IPS DF 6.9 (cell line): ENCODE measurements around the gene DRC7.

Source experiments
- DNase-seq: peaks from one replicate; pipeline ENCODE4 v3.0.0-alpha.2; 2013; ENCODE audit warnings: low read depth, low spot score
- H3K27ac ChIP-seq: one replicate; pipeline ENCODE4 v1.5.1; 2013; ENCODE audit warnings: low read length, control low read depth
- H3K27me3 ChIP-seq: 2 replicates; pipeline ENCODE4 v1.6.1; 2013; ENCODE audit warnings: mild to moderate bottlenecking, low read length; ENCODE audit not compliant: control insufficient read depth, insufficient read depth
- H3K36me3 ChIP-seq: 2 replicates; pipeline ENCODE4 v1.6.1; 2013; ENCODE audit warnings: low read length; ENCODE audit not compliant: control insufficient read depth, insufficient read depth
- H3K4me1 ChIP-seq: 2 replicates; pipeline ENCODE4 v1.6.1; 2013; ENCODE audit warnings: low read length; ENCODE audit not compliant: control insufficient read depth, insufficient read depth
- H3K4me3 ChIP-seq: 2 replicates; pipeline ENCODE4 v1.5.1; 2013; ENCODE audit warnings: mild to moderate bottlenecking, low read length
- H3K9me3 ChIP-seq: 2 replicates; pipeline ENCODE4 v1.6.1; 2013; ENCODE audit warnings: low read length, inconsistent platforms; ENCODE audit not compliant: control insufficient read depth, insufficient read depth
- WGBS: extraction: QIAGEN DNeasy Blood & Tissue Kit; methylation state at CpG from one replicate; pipeline ENCODE4 v1.1.7; 2013; ENCODE audit warnings: mixed read lengths, missing lambda C conversion rate; ENCODE audit not compliant: insufficient read length, insufficient coverage; 5-methylcytosine and 5-hydroxymethylcytosine counted together

The DRC7 gene

DNA sequence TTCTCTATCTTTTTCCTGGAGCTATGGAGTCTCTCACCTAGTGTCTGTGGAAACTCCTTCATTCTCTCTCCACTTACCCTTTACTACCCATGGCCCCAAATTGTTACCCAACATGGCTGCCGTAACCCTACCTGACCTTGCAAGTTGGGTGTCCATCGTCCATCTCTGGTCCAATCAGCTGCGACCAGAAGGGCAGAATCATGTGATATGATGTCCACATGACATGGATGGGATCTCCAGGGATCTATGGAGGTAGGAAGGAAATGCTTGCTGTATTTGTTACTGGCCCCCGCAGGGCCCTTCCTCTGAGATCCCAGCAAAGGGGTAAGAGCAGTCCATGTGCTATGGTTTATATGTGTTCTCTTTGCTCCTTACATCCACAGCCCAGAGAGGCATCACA is 8.0 kb upstream of the DRC7 start:
- Histone ChIP-seq H3K9me3 (no peaks in the 10 kb centered on the region), H3K27me3 (no peaks in the 10 kb centered on the region), H3K36me3 (no peaks in the 10 kb centered on the region), H3K4me1 (peaks cover 2% of the 10 kb centered on the region; the same call in 1 of the 2 replicates), H3K4me3 (no peak overlapping the region), H3K27ac (no peak overlapping the region)
- no peak for DNase-seq
- no CpG with 5 or more reads among the region's 4 CpGs for WGBS

DNA sequence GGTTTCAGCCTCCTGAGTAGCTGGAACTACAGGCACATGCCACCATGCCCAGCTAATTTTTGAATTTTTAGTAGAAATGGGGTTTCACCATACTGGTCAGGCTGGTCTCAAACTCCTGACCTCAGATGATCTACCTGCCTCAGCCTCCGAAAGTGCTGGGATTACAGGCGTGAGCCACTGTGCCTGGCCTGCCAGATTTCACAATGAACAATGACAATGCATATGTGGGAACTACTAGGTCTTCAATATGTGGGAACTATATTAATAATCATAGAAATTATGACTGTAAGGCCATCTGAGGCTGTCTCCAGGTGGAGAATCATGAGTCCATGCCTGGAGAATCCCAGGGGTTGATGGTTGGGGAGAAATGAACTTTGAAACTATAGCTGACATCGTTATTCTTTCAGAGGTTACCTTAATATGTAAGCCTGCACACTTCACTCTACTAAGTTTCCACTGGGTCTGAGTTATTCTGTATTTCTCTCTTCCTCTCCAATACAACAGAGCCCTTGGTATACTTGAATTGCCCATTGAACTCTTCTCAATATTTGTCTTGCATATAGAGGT is 7.2 kb upstream of the DRC7 start:
- no peaks in the 10 kb centered on the region for H3K27me3 ChIP-seq
- no peak for DNase-seq
- H3K27ac ChIP-seq = no peak overlapping the region
- peaks cover 2% of the 10 kb centered on the region; the same call in 1 of the 2 replicates for H3K4me1 ChIP-seq
- no peaks in the 10 kb centered on the region for H3K9me3 ChIP-seq
- no CpG with 5 or more reads among the region's 3 CpGs for WGBS
- no peak overlapping the region for H3K4me3 ChIP-seq
- no peaks in the 10 kb centered on the region for H3K36me3 ChIP-seq

GRCh38 chr16:57688487-57688986 is 6.1 kb upstream of the DRC7 start:
- H3K4me1 ChIP-seq = peaks cover 2% of the 10 kb centered on the region; the same call in 1 of the 2 replicates
- H3K27me3 ChIP-seq = no peaks in the 10 kb centered on the region
- H3K9me3 ChIP-seq = no peaks in the 10 kb centered on the region
- H3K36me3 ChIP-seq = no peaks in the 10 kb centered on the region
- DNase-seq = no peak
- no CpG with 5 or more reads among the region's 4 CpGs for WGBS
- H3K4me3 ChIP-seq = no peak overlapping the region
- H3K27ac ChIP-seq = no peak overlapping the region

GRCh38 chr16:57688987-57689761 is 5.4 kb upstream of the DRC7 start:
- WGBS = no CpG with 5 or more reads among the region's 15 CpGs
- Histone ChIP-seq H3K4me3 (no peak overlapping the region), H3K27ac (no peak overlapping the region), H3K27me3 (no peaks in the 10 kb centered on the region), H3K36me3 (no peaks in the 10 kb centered on the region), H3K9me3 (no peaks in the 10 kb centered on the region), H3K4me1 (peaks cover 2% of the 10 kb centered on the region; the same call in 1 of the 2 replicates)
- no peak for DNase-seq

- Histone ChIP-seq H3K27ac (no peak overlapping the region), H3K4me1 (peaks cover 4% of the 10 kb centered on the region), H3K27me3 (no peaks in the 10 kb centered on the region), H3K9me3 (no peaks in the 10 kb centered on the region), H3K4me3 (no peak overlapping the region), H3K36me3 (no peaks in the 10 kb centered on the region)
- WGBS = no CpG with 5 or more reads among the region's 13 CpGs
- DNase-seq = no peak
These were observed 4.6 kb upstream of the DRC7 start for GRCh38 chr16:57689762-57690558.

- Histone ChIP-seq H3K9me3 (no peaks in the 10 kb centered on the region), H3K4me3 (no peak overlapping the region), H3K4me1 (peaks cover 4% of the 10 kb centered on the region), H3K27me3 (no peaks in the 10 kb centered on the region), H3K27ac (no peak overlapping the region), H3K36me3 (no peaks in the 10 kb centered on the region)
- no peak for DNase-seq
- WGBS = no CpG with 5 or more reads among the region's 4 CpGs
These were observed 3.7 kb upstream of the DRC7 start for GRCh38 chr16:57690782-57691471.

GRCh38 chr16:57692636-57693035 is 2.0 kb upstream of the DRC7 start:
- DNase-seq = no peak

GRCh38 chr16:57693550-57693949 is 1.1 kb upstream of the DRC7 start:
- no CpG with 5 or more reads among the region's 4 CpGs for WGBS
- H3K27me3 ChIP-seq = no peaks in the 10 kb centered on the region
- H3K4me1 ChIP-seq = peaks cover 4% of the 10 kb centered on the region
- H3K36me3 ChIP-seq = no peaks in the 10 kb centered on the region
- no peak for DNase-seq
- no peak overlapping the region for H3K4me3 ChIP-seq
- H3K9me3 ChIP-seq = no peaks in the 10 kb centered on the region
- no peak overlapping the region for H3K27ac ChIP-seq

More at GRCh38 chr16:57692636-57693035, 2.0 kb upstream of the DRC7 start:
- H3K27ac ChIP-seq = no peak overlapping the region
- no peaks in the 10 kb centered on the region for H3K9me3 ChIP-seq
- peaks cover 4% of the 10 kb centered on the region for H3K4me1 ChIP-seq
- no peaks in the 10 kb centered on the region for H3K27me3 ChIP-seq
- H3K36me3 ChIP-seq = no peaks in the 10 kb centered on the region
- WGBS = no CpG with 5 or more reads among the region's 2 CpGs
- no peak overlapping the region for H3K4me3 ChIP-seq

GRCh38 chr16:57694231-57694724 is 328 bp upstream of the DRC7 start:
- H3K27ac ChIP-seq = no peak overlapping the region
- WGBS = no CpG with 5 or more reads among the region's 10 CpGs
- no peak for DNase-seq
- peaks cover 4% of the 10 kb centered on the region for H3K4me1 ChIP-seq
- no peaks in the 10 kb centered on the region for H3K27me3 ChIP-seq
- no peaks in the 10 kb centered on the region for H3K9me3 ChIP-seq
- H3K36me3 ChIP-seq = no peaks in the 10 kb centered on the region
- H3K4me3 ChIP-seq = no peak overlapping the region

- H3K36me3 ChIP-seq = no peaks in the 10 kb centered on the region
- H3K4me3 ChIP-seq = no peak overlapping the region
- H3K9me3 ChIP-seq = no peaks in the 10 kb centered on the region
- H3K27ac ChIP-seq = no peak overlapping the region
- no peaks in the 10 kb centered on the region for H3K27me3 ChIP-seq
- peaks cover 1% of the 10 kb centered on the region; the same call in 1 of the 2 replicates for H3K4me1 ChIP-seq
- no peak for DNase-seq
- no CpG with 5 or more reads among the region's 5 CpGs for WGBS
These were observed 1.1 kb downstream of the DRC7 start for GRCh38 chr16:57695680-57696069.
